ENCODE measurements around the gene SLC25A24. TPM values are rescaled to one million over a fixed set of nuclear protein-coding genes. Genes with fewer than 3 reads are reported as not detected.
A peak's percentile ranks its signal among the peaks of the same experiment; 100 is the strongest.
"Not testable (repeated sequence)": the region's sequence is repeated elsewhere in the genome, so short reads cannot be mapped to it uniquely, and the experiment has no call there.

SLC25A24 gene
- polyA plus RNA-seq, 6 donors from 2014 or later: 21.5 to 25.9 (median 24.0) TPM

GRCh38 chr1:108142258-108142657 lies 57.9 kb downstream of the SLC25A24 start:
- ATAC-seq (ENCODE audit: low read depth in 2 of 2) (no peak), DNase-seq (no peak)
- Mint-ChIP-seq H3K36me3 (peaks cover 60 to 70% of the 10 kb centered on the region in 2 donors), H3K9me3 (peaks cover 0 to 16% (median 7%) of the 10 kb centered on the region in 7 donors), H3K27ac (no peak overlapping the region), H3K4me1 (no peaks in the 10 kb centered on the region), H3K27me3 (no peaks in the 10 kb centered on the region), H3K4me3 (no peak overlapping the region)

GRCh38 chr1:108141621-108142020 lies 58.5 kb downstream of the SLC25A24 start:
- no peak overlapping the region for H3K4me3 Mint-ChIP-seq
- H3K9me3 Mint-ChIP-seq: peaks cover 0 to 16% (median 7%) of the 10 kb centered on the region in 7 donors
- ATAC-seq (ENCODE audit: low read depth in 2 of 2) (no peak), DNase-seq (no peak)
- no peaks in the 10 kb centered on the region for H3K27me3 Mint-ChIP-seq
- H3K4me1 Mint-ChIP-seq: no peaks in the 10 kb centered on the region
- H3K27ac Mint-ChIP-seq: peak overlapping the region in 1 of 6 donors; percentile 72
- peaks cover 56 to 64% of the 10 kb centered on the region in 2 donors for H3K36me3 Mint-ChIP-seq

DNA sequence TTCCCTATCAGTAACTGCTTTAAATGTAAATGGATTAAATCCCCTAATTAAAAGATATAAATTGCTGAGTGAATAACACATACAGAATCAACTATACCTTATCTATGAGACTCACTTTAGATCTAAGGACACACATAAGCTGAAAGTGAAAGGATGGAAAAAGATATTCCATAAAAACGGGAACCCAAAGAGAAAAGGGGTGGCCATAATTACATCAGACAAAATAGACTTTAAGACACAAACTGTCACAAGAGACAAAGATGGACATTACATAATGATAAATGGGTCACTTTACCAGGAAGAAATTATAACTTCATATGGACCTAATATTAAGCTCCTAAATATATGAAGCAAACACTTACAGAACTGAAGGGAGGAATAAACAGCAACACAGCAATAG lies 59.2 kb downstream of the SLC25A24 start:
- H3K36me3 Mint-ChIP-seq: peaks cover 49 to 57% of the 10 kb centered on the region in 2 donors

DNA sequence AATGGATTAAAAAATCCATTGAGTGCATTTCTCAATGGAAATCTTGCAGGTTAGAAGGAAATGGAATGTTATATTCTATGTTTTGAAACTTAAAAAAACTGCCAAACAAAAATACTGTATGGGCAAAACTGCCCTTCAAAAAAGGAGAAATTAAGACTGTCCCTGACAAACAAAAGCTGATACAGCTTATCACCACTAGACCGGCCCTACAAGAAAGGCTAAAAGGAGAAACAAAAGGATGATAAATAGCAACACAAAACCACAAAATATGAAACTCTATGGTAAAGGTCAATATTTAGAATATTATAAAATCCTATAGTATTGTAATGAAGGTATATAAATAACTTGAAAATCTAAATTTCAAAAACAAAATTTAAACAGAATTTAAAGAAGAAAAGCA lies 60.0 kb downstream of the SLC25A24 start:
- H3K27ac Mint-ChIP-seq: no peak overlapping the region
- DNase-seq: no peak
- peaks cover 0 to 10% (median 4%) of the 10 kb centered on the region in 7 donors for H3K9me3 Mint-ChIP-seq
- no peaks in the 10 kb centered on the region for H3K4me1 Mint-ChIP-seq
- H3K4me3 Mint-ChIP-seq: no peak overlapping the region
- H3K27me3 Mint-ChIP-seq: no peaks in the 10 kb centered on the region
- peaks cover 46 to 56% of the 10 kb centered on the region in 2 donors for H3K36me3 Mint-ChIP-seq
- ATAC-seq (ENCODE audit: low read depth in 2 of 2): no peak

More for the DNA sequence above, 59.2 kb downstream of the SLC25A24 start:
- Mint-ChIP-seq H3K4me1 (no peaks in the 10 kb centered on the region), H3K27ac (no peak overlapping the region), H3K9me3 (peaks cover 0 to 13% (median 5%) of the 10 kb centered on the region in 7 donors), H3K4me3 (no peak overlapping the region), H3K27me3 (no peaks in the 10 kb centered on the region)
- DNase-seq (no peak), ATAC-seq (ENCODE audit: low read depth in 2 of 2) (no peak)

- not testable (repeated sequence) for H3K27ac Mint-ChIP-seq; H3K27me3 Mint-ChIP-seq; H3K9me3 Mint-ChIP-seq; DNase-seq; H3K4me1 Mint-ChIP-seq; H3K4me3 Mint-ChIP-seq; ATAC-seq (ENCODE audit: low read depth in 2 of 2)
- peaks cover 46 to 56% of the 10 kb centered on the region in 2 donors for H3K36me3 Mint-ChIP-seq
Observed at GRCh38 chr1:108139555-108139954, 60.6 kb downstream of the SLC25A24 start.

DNA sequence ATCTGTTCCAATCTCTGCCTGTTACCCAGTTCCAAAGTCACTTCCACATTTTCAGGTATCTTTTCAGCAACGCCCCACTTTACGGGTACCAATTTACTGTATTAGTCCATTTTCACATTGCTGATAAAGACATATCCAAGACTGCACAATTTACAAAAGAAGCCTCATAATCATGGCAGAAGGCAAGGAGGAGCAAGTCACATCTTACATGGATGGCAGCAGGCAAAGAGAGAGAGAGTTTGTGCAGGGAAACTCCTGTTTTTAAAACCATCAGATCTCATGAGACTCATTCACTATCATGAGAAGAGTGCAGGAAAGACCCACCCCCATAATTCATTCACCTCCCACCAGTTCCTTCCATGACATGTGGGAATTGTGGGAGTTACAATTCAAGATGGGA lies 67.0 kb downstream of the SLC25A24 start:
- peaks cover 16 to 26% of the 10 kb centered on the region in 2 donors for H3K36me3 Mint-ChIP-seq
- not testable (repeated sequence) for H3K4me1 Mint-ChIP-seq; H3K27ac Mint-ChIP-seq; DNase-seq; ATAC-seq (ENCODE audit: low read depth in 2 of 2); H3K4me3 Mint-ChIP-seq; H3K27me3 Mint-ChIP-seq
- peaks cover 6 to 13% (median 10%) of the 10 kb centered on the region in 7 donors for H3K9me3 Mint-ChIP-seq

GRCh38 chr1:108132367-108132766 lies 67.8 kb downstream of the SLC25A24 start:
- H3K36me3 Mint-ChIP-seq: peaks cover 11 to 20% of the 10 kb centered on the region in 2 donors
- DNase-seq; H3K27me3 Mint-ChIP-seq; H3K4me1 Mint-ChIP-seq; ATAC-seq (ENCODE audit: low read depth in 2 of 2); H3K27ac Mint-ChIP-seq; H3K4me3 Mint-ChIP-seq: not testable (repeated sequence)
- peaks cover 6 to 13% (median 10%) of the 10 kb centered on the region in 7 donors for H3K9me3 Mint-ChIP-seq

DNA sequence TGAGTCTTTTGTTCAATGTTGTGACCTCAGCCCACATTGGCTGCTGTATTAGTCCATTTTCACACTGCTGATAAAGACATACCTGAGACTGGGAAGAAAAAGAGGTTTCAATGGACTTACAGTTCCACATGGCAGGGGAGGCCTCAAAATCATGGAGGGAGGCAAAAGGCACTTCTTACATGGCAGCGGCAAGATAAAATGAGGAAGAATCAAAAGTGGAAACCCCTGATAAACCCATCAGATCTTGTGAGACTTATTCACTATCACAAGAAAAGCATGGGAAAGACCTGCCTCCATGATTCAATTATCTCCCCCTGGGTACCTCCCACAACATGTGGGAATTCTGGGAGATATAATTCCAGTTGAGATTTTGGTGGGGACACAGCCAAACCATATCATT lies 68.9 kb downstream of the SLC25A24 start:
- H3K27me3 Mint-ChIP-seq; H3K4me3 Mint-ChIP-seq; DNase-seq; H3K4me1 Mint-ChIP-seq; ATAC-seq (ENCODE audit: low read depth in 2 of 2): not testable (repeated sequence)
- H3K9me3 Mint-ChIP-seq: peaks cover 6 to 13% (median 10%) of the 10 kb centered on the region in 7 donors
- peak overlapping the region in 1 of 6 donors; percentile 1 for H3K27ac Mint-ChIP-seq
- H3K36me3 Mint-ChIP-seq: peaks cover 11 to 20% of the 10 kb centered on the region in 2 donors

DNA sequence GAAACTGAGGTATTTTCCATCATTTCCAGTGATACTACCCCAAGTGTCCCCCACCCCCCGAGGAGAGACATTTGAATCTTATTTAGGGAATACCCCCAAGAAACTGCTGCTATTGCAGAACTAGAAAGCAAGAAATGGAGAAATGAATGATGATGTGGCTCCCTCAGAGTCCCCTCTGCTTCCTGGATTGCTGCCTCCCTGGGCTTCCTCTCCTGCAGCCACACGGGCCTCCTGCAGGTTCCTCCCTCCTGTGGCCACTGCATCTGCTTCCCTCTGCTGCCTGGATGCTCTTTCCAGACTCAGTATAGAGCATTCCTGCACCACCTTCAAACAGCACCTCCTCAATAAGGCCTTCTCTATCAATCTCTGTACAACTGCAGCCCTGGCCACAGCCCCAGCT lies 69.3 kb downstream of the SLC25A24 start:
- H3K9me3 Mint-ChIP-seq: peaks cover 6 to 13% (median 10%) of the 10 kb centered on the region in 7 donors
- no peak for ATAC-seq (ENCODE audit: low read depth in 2 of 2)
- peaks cover 11 to 20% of the 10 kb centered on the region in 2 donors for H3K36me3 Mint-ChIP-seq
- peak overlapping the region in 3 of 6 donors; percentile 1 to 18 (median 5) for H3K27ac Mint-ChIP-seq
- H3K4me3 Mint-ChIP-seq: no peak overlapping the region
- DNase-seq: no peak
- peaks cover 5 to 6% (median 6%) of the 10 kb centered on the region in 3 donors for H3K4me1 Mint-ChIP-seq
- H3K27me3 Mint-ChIP-seq: no peaks in the 10 kb centered on the region

GRCh38 chr1:108129999-108130398 lies 70.1 kb downstream of the SLC25A24 start:
- ATAC-seq (ENCODE audit: low read depth in 2 of 2) (no peak), DNase-seq (no peak)
- Mint-ChIP-seq H3K36me3 (peaks cover 11 to 20% of the 10 kb centered on the region in 2 donors), H3K4me3 (no peak overlapping the region), H3K27me3 (no peaks in the 10 kb centered on the region), H3K4me1 (peaks cover 6 to 14% (median 11%) of the 10 kb centered on the region in 3 donors), H3K27ac (no peak overlapping the region), H3K9me3 (peaks cover 6 to 13% (median 10%) of the 10 kb centered on the region in 7 donors)

- DNase-seq (peak; percentile 68), ATAC-seq (ENCODE audit: low read depth in 2 of 2) (peak; percentile 91 to 98)
- Mint-ChIP-seq H3K36me3 (no peaks in the 10 kb centered on the region), H3K9me3 (no peaks in the 10 kb centered on the region), H3K27me3 (no peaks in the 10 kb centered on the region), H3K27ac (peak overlapping the region in 4 of 6 donors; percentile 6 to 79 (median 70)), H3K4me1 (peaks cover under 1 to 11% (median 8%) of the 10 kb centered on the region in 3 donors), H3K4me3 (no peak overlapping the region)
Observed at GRCh38 chr1:108125312-108126138, 74.6 kb downstream of the SLC25A24 start.

DNA sequence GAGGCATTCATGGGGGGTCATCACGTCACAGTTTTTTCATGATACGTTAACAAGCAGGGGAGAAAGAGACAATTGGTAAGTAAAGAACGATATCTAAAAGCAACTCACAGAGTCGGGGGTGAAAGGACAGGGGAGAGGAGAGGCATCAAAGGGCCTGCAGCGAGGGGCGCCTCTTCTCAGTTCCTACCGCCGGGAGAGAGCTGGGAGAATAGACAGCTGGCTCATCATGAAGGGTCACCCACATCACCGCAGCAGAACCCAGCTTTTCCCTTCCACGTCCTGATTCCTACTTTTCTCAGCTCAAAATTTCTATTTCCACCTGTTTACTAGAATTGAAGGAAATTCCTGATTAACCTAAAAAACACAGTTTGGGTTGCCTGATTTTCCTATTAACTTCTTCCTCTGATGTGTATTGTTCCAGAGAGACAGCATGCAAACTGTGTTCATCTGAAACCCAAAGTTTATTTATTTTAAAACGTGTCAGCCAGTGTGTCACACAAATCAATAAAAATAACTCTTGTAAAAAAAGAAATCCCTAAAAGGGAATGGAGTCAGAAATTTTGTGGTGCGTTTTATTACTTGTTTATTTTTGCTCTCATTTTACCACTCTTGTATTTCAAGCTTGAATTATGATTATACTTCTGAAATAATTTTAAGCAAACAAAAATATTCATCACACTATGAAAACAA lies 75.4 kb downstream of the SLC25A24 start:
- Mint-ChIP-seq H3K27me3 (no peaks in the 10 kb centered on the region), H3K4me3 (no peak overlapping the region), H3K27ac (peak overlapping the region in 2 of 6 donors; percentile 41 to 89), H3K36me3 (no peaks in the 10 kb centered on the region), H3K4me1 (peaks cover 8 to 16% (median 16%) of the 10 kb centered on the region in 3 donors), H3K9me3 (no peaks in the 10 kb centered on the region)
- ATAC-seq (ENCODE audit: low read depth in 2 of 2): no peak
- no peak for DNase-seq

DNA sequence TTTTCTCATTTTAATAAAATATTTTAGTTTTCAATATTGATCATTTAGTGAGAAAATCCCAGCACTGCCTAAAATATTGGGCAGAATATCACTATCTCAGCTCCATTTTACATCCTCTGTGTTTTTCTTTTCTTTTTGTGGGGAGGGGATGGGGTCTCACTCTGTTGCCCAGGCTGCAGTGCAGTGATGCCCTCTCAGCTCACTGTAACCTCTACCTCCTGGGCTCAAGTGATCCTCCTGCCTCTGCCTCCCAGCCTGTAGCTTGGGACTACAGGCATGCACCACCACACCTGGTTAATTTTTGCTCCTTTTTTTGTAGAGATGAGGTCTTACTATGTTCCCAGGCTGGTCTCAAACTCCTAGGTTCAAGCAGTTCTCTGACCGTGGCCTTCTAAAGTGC lies 76.1 kb downstream of the SLC25A24 start:
- Mint-ChIP-seq H3K9me3 (no peaks in the 10 kb centered on the region), H3K4me1 (peaks cover 13 to 22% (median 17%) of the 10 kb centered on the region in 3 donors), H3K4me3 (no peak overlapping the region), H3K27me3 (no peaks in the 10 kb centered on the region), H3K36me3 (no peaks in the 10 kb centered on the region), H3K27ac (peak overlapping the region in 2 of 6 donors; percentile 61 to 89)
- no peak for DNase-seq
- no peak for ATAC-seq (ENCODE audit: low read depth in 2 of 2)

Data from naive B cell (primary cell).